Fibroblast of lung (primary cell): ENCODE results near the gene TGM2.

Experiments used
- EZH2 ChIP-seq: IDR thresholded peaks from 2 replicates; pipeline ENCODE4 v1.5.1; 2012; ENCODE audit warnings: low read length, control low read depth, mild to moderate bottlenecking; ENCODE audit errors: missing control alignments
- TF ChIP-seq, protein P1 (sequence below), 2 donors: IDR thresholded peaks in 1 of 2; conservative IDR thresholded peaks in 1 of 2; 1 replicate in 1 of 2; 2 replicates in 1 of 2; pipeline ENCODE4 v1.5.1; 2011 to 2012; ENCODE audit warnings: low read length in 2 of 2, control low read depth in 1 of 2, inconsistent platforms in 1 of 2, low read depth in 1 of 2, mild to moderate bottlenecking in 1 of 2

DNA sequence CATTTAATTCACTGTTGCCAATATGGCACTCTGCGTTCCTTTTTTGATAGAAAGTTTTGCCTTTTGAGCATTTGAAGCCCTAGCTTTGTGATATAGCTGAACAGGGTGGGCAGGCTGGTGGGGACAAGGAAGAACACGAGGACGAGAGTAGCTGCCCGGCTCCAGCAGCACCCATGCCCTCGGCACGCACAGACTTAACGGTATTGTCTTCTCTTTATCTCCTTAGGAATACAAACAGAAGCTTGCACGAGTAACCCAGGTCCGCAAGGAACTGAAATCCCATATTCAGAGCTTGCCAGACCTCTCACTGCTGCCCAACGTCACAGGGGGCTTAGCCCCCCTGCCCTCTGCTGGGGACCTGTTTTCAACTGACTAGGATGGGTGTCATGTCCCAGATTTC, 75.6 kb downstream of the TGM2 start:
- TF ChIP-seq, protein P1, sequence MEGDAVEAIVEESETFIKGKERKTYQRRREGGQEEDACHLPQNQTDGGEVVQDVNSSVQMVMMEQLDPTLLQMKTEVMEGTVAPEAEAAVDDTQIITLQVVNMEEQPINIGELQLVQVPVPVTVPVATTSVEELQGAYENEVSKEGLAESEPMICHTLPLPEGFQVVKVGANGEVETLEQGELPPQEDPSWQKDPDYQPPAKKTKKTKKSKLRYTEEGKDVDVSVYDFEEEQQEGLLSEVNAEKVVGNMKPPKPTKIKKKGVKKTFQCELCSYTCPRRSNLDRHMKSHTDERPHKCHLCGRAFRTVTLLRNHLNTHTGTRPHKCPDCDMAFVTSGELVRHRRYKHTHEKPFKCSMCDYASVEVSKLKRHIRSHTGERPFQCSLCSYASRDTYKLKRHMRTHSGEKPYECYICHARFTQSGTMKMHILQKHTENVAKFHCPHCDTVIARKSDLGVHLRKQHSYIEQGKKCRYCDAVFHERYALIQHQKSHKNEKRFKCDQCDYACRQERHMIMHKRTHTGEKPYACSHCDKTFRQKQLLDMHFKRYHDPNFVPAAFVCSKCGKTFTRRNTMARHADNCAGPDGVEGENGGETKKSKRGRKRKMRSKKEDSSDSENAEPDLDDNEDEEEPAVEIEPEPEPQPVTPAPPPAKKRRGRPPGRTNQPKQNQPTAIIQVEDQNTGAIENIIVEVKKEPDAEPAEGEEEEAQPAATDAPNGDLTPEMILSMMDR (conservative IDR thresholded peaks at IDR 0.05 in 1 of 2, IDR thresholded peaks at IDR 0.05 in 1 of 2; ENCODE audit: low read depth in 1 of 2, low read length in 2 of 2) = no peak
- TF ChIP-seq EZH2 = no peak
